ENCODE results near the gene ARRDC5.
"Not testable (repeated sequence)": the region's sequence is repeated elsewhere in the genome, so short reads cannot be mapped to it uniquely, and the experiment has no call there.

Gene ARRDC5

GRCh38 chr19:4861147-4861546 lies 41.5 kb downstream of the ARRDC5 start:
- Histone ChIP-seq H3K9me2 (replicated peaks; ENCODE audit: low read depth, low read length) (no peaks in the 10 kb centered on the region), H3K4me2 (ENCODE audit: low read depth, low read length, poor library complexity, severe bottlenecking) (no peak overlapping the region), H3K4me1 (ENCODE audit: insufficient read depth, low read length, poor library complexity, severe bottlenecking) (peaks cover 3% of the 10 kb centered on the region), H3K9me3 (ENCODE audit: insufficient read depth, low read depth, low read length) (no peaks in the 10 kb centered on the region), H4K20me1 (ENCODE audit: insufficient read depth, low read length, poor library complexity, severe bottlenecking) (peaks cover 8% of the 10 kb centered on the region), H3F3A (ENCODE audit: low read depth) (no peaks in the 10 kb centered on the region), H3K9ac (ENCODE audit: low read depth, low read length, poor library complexity, severe bottlenecking) (no peak overlapping the region), H3K36me3 (ENCODE audit: insufficient read depth, low read length) (peaks cover 29% of the 10 kb centered on the region; the same call in 1 of the 2 replicates), H3K27me3 (ENCODE audit: insufficient read depth, low read length, poor library complexity, severe bottlenecking) (no peaks in the 10 kb centered on the region), H3K4me3 (ENCODE audit: low read length, poor library complexity, severe bottlenecking) (no peak overlapping the region), H2AFZ (ENCODE audit: low read length) (no peak overlapping the region), H3K79me2 (ENCODE audit: insufficient read depth, low read length) (peaks cover 32% of the 10 kb centered on the region)
- TF ChIP-seq CTCF (conservative IDR thresholded peaks at IDR 0.05; ENCODE audit: low read length) = no peak
- no peak for TF ChIP-seq EZH2phosphoT487 (IDR thresholded peaks at IDR 0.05; ENCODE audit: borderline replicate concordance)

GRCh38 chr19:4859697-4860096 lies 43.0 kb downstream of the ARRDC5 start:
- H3K9me3 ChIP-seq (ENCODE audit: insufficient read depth, low read depth, low read length) = no peaks in the 10 kb centered on the region
- no peaks in the 10 kb centered on the region for H3F3A ChIP-seq (ENCODE audit: low read depth)
- H3K9me2 ChIP-seq (replicated peaks; ENCODE audit: low read depth, low read length) = no peaks in the 10 kb centered on the region
- no peaks in the 10 kb centered on the region for H3K27me3 ChIP-seq (ENCODE audit: insufficient read depth, low read length, poor library complexity, severe bottlenecking)
- no peak overlapping the region for H3K9ac ChIP-seq (ENCODE audit: low read depth, low read length, poor library complexity, severe bottlenecking)
- H3K36me3 ChIP-seq (ENCODE audit: insufficient read depth, low read length) = peaks cover 33% of the 10 kb centered on the region; the same call in 1 of the 2 replicates
- no peak for TF ChIP-seq EZH2phosphoT487 (IDR thresholded peaks at IDR 0.05; ENCODE audit: borderline replicate concordance)
- no peak for TF ChIP-seq CTCF (conservative IDR thresholded peaks at IDR 0.05; ENCODE audit: low read length)
- H4K20me1 ChIP-seq (ENCODE audit: insufficient read depth, low read length, poor library complexity, severe bottlenecking) = peaks cover 4% of the 10 kb centered on the region
- H3K79me2 ChIP-seq (ENCODE audit: insufficient read depth, low read length) = peaks cover 21% of the 10 kb centered on the region; the same call in 1 of the 2 replicates
- no peak overlapping the region for H3K4me3 ChIP-seq (ENCODE audit: low read length, poor library complexity, severe bottlenecking)
- no peak overlapping the region for H3K4me2 ChIP-seq (ENCODE audit: low read depth, low read length, poor library complexity, severe bottlenecking)
- no peak overlapping the region for H2AFZ ChIP-seq (ENCODE audit: low read length)
- no peaks in the 10 kb centered on the region for H3K4me1 ChIP-seq (ENCODE audit: insufficient read depth, low read length, poor library complexity, severe bottlenecking)

GRCh38 chr19:4856468-4856867 lies 46.2 kb downstream of the ARRDC5 start:
- not testable (repeated sequence) for H3K9ac ChIP-seq (ENCODE audit: low read depth, low read length, poor library complexity, severe bottlenecking); H3K79me2 ChIP-seq (ENCODE audit: insufficient read depth, low read length); H3K9me3 ChIP-seq (ENCODE audit: insufficient read depth, low read depth, low read length); H3K4me2 ChIP-seq (ENCODE audit: low read depth, low read length, poor library complexity, severe bottlenecking); H3K27me3 ChIP-seq (ENCODE audit: insufficient read depth, low read length, poor library complexity, severe bottlenecking); H3K9me2 ChIP-seq (replicated peaks; ENCODE audit: low read depth, low read length); H3K4me1 ChIP-seq (ENCODE audit: insufficient read depth, low read length, poor library complexity, severe bottlenecking); H4K20me1 ChIP-seq (ENCODE audit: insufficient read depth, low read length, poor library complexity, severe bottlenecking); H3K4me3 ChIP-seq (ENCODE audit: low read length, poor library complexity, severe bottlenecking); H3F3A ChIP-seq (ENCODE audit: low read depth); H2AFZ ChIP-seq (ENCODE audit: low read length)
- H3K36me3 ChIP-seq (ENCODE audit: insufficient read depth, low read length) = peaks cover 33% of the 10 kb centered on the region; the same call in 1 of the 2 replicates

- not testable (repeated sequence) for H3K9me3 ChIP-seq (ENCODE audit: insufficient read depth, low read depth, low read length); H2AFZ ChIP-seq (ENCODE audit: low read length); H3K9me2 ChIP-seq (replicated peaks; ENCODE audit: low read depth, low read length); H3K4me2 ChIP-seq (ENCODE audit: low read depth, low read length, poor library complexity, severe bottlenecking); H3F3A ChIP-seq (ENCODE audit: low read depth); H3K4me1 ChIP-seq (ENCODE audit: insufficient read depth, low read length, poor library complexity, severe bottlenecking); H3K27me3 ChIP-seq (ENCODE audit: insufficient read depth, low read length, poor library complexity, severe bottlenecking); H3K79me2 ChIP-seq (ENCODE audit: insufficient read depth, low read length); H4K20me1 ChIP-seq (ENCODE audit: insufficient read depth, low read length, poor library complexity, severe bottlenecking); H3K9ac ChIP-seq (ENCODE audit: low read depth, low read length, poor library complexity, severe bottlenecking); H3K4me3 ChIP-seq (ENCODE audit: low read length, poor library complexity, severe bottlenecking)
- peaks cover 15% of the 10 kb centered on the region; the same call in 1 of the 2 replicates for H3K36me3 ChIP-seq (ENCODE audit: insufficient read depth, low read length)
These were observed 49.2 kb downstream of the ARRDC5 start for GRCh38 chr19:4853506-4853905.

All from Loucy (cell line).